ENCODE data around the gene MT1HL1. TPM values are rescaled to one million over a fixed set of nuclear protein-coding genes. Genes with fewer than 3 reads are reported as not detected.

Gene MT1HL1
- total and polyA plus RNA-seq, 2 of the 4 experiments (the other 2 are of a cell fraction), result not detected

- in situ Hi-C loops (cut with MboI; ENCODE audit: low sequenced_read_pairs) (no loop called here), intact Hi-C loops (cut with micrococcal nuclease) (no loop called here), dilution Hi-C loops (cut with HindIII; ENCODE audit: low sequenced_read_pairs, unreplicated experiment) (no loop called here)
- Histone ChIP-seq H3K4me2 (ENCODE audit: low read depth, low read length) (no peak overlapping the region), H2BK5ac (ENCODE audit: low read depth, low read length, poor library complexity, severe bottlenecking) (no peak overlapping the region), H3K79me1 (ENCODE audit: low read depth in 1 of 2, low read length in 2 of 2) (no peaks in the 10 kb centered on the region), H4K8ac (ENCODE audit: low read depth in 2 of 2, low read length in 2 of 2) (no peak overlapping the region), H2BK120ac (ENCODE audit: low read depth, low read length) (no peak overlapping the region), H3K4ac (ENCODE audit: low read depth, low read length) (no peak overlapping the region), H3K14ac (replicated peaks; ENCODE audit: low read depth, low read length) (no peak overlapping the region), H4K91ac (ENCODE audit: insufficient read depth, low read depth, low read length) (no peak overlapping the region), H3K56ac (ENCODE audit: extremely low read depth, insufficient read depth, low read length) (no peak overlapping the region), H3K27me3 (ENCODE audit: control insufficient read depth, insufficient read depth, low read length) (no peaks in the 10 kb centered on the region), H3K9ac (ENCODE audit: low read depth, low read length) (no peak overlapping the region), H2BK20ac (ENCODE audit: low read depth, low read length) (no peak overlapping the region), H3K18ac (ENCODE audit: low read depth, low read length) (no peak overlapping the region), H3K4me1 (ENCODE audit: control insufficient read depth, insufficient read depth, low read length) (no peaks in the 10 kb centered on the region), H2AK5ac (ENCODE audit: low read depth, low read length) (no peak overlapping the region), H2BK15ac (ENCODE audit: low read depth, low read length) (no peak overlapping the region), H2AFZ (replicated peaks; ENCODE audit: low read length, poor library complexity) (no peak overlapping the region), H4K5ac (ENCODE audit: low read depth, low read length) (no peak overlapping the region), H3K23ac (ENCODE audit: low read depth, low read length) (no peak overlapping the region), H4K20me1 (ENCODE audit: insufficient read depth, low read length) (no peaks in the 10 kb centered on the region), H3K9me3 (ENCODE audit: control insufficient read depth, insufficient read depth, low read length) (peaks cover 22% of the 10 kb centered on the region), H3K9me1 (ENCODE audit: insufficient read depth, low read length) (no peaks in the 10 kb centered on the region), H3K36me3 (ENCODE audit: control insufficient read depth, insufficient read depth, low read length) (no peaks in the 10 kb centered on the region), H3K4me3 (ENCODE audit: insufficient read depth, low read depth, low read length) (no peak overlapping the region), H2AK9ac (replicated peaks; ENCODE audit: low read depth, low read length, poor library complexity) (no peak overlapping the region), H3K27ac (ENCODE audit: insufficient read depth, low read length) (no peak overlapping the region)
- POLR2A ChIA-PET (ENCODE audit: unreplicated experiment), result no interaction called here
- BruUV-seq (replicated peaks), result no TSS peak
- TF ChIP-seq MXI1 (IDR thresholded peaks at IDR 0.05; ENCODE audit: borderline replicate concordance, low read depth, low read length) (no peak), RCOR1 (IDR thresholded peaks at IDR 0.05; ENCODE audit: insufficient replicate concordance, low read length) (no peak), RFX5 (IDR thresholded peaks at IDR 0.05; ENCODE audit: low read depth, low read length) (no peak), CTCF (conservative IDR thresholded peaks at IDR 0.05; ENCODE audit: low read depth, low read length) (no peak), CEBPB (IDR thresholded peaks at IDR 0.05; ENCODE audit: low read depth, low read length) (no peak), POLR2A (IDR thresholded peaks at IDR 0.05; ENCODE audit: low read depth, low read length) (no peak), NFE2L2 (IDR thresholded peaks at IDR 0.05; ENCODE audit: low read depth, low read length) (no peak), BHLHE40 (IDR thresholded peaks at IDR 0.05; ENCODE audit: low read depth, low read length) (no peak), USF2 (IDR thresholded peaks at IDR 0.05; ENCODE audit: low read depth, low read length) (no peak)
- ATAC-seq (ENCODE audit: low read depth) (no peak), DNase-seq (no peak)
- CTCF ChIA-PET, result interaction anchor here (0.5 kb wide), 1 partner anchor 200 kb away, joined by 3 read pairs; no protein-coding TSS in a partner anchor
- 7% methylated on average over 3 of the region's 8 CpGs; no CpG with 5 or more reads in 1 of the 2 experiments for WGBS, 2 experiments (ENCODE audit: extremely low coverage in 2 of 2, insufficient read length in 1 of 2)
Observed at GRCh38 chr1:236992449-236992848, 11.8 kb downstream of the MT1HL1 start.

Measured in IMR-90 (cell line).